ENCODE data around the gene PITPNC1.

- TF ChIP-seq, protein P1, sequence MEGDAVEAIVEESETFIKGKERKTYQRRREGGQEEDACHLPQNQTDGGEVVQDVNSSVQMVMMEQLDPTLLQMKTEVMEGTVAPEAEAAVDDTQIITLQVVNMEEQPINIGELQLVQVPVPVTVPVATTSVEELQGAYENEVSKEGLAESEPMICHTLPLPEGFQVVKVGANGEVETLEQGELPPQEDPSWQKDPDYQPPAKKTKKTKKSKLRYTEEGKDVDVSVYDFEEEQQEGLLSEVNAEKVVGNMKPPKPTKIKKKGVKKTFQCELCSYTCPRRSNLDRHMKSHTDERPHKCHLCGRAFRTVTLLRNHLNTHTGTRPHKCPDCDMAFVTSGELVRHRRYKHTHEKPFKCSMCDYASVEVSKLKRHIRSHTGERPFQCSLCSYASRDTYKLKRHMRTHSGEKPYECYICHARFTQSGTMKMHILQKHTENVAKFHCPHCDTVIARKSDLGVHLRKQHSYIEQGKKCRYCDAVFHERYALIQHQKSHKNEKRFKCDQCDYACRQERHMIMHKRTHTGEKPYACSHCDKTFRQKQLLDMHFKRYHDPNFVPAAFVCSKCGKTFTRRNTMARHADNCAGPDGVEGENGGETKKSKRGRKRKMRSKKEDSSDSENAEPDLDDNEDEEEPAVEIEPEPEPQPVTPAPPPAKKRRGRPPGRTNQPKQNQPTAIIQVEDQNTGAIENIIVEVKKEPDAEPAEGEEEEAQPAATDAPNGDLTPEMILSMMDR (IDR thresholded peaks at IDR 0.05), result no peak
- no peak for TF ChIP-seq ZFX (IDR thresholded peaks at IDR 0.05; ENCODE audit: borderline replicate concordance)
These were observed 133.9 kb downstream of the PITPNC1 start for GRCh38 chr17:67511012-67511411.
